Caco-2 (cell line): Measurements from ENCODE around the gene SVOP. TPM values are rescaled to one million over a fixed set of nuclear protein-coding genes. Genes with fewer than 3 reads are reported as not detected.

Experiments used
- BruUV-seq: library from RNA; stranded (reverse); fragments of 400-500 nt; replicated peaks from 2 replicates; lab custom pipeline; 2021; lab: Mats Ljungman, UMichigan
- CTCF ChIA-PET: fragments of 300-600 bp; sonication (Branson Sonifier 250); formaldehyde crosslinking; loops from one replicate; lab custom pipeline; 2022; ENCODE audit warnings: antibody characterized with exemption; lab: Charles Lee
- POLR2A ChIA-PET: fragments of 300-600 bp; sonication (Branson Sonifier 250); formaldehyde crosslinking; loops from one replicate; lab custom pipeline; 2022; ENCODE audit warnings: antibody characterized with exemption; lab: Charles Lee
- DNase-seq, 2 experiments: peaks; one replicate each; pipeline versions ENCODE4 v3.0.0 to v3.0.0-alpha.2; 2020 to 2022
- H3K27me3 ChIP-seq: replicated peaks from 2 replicates; pipeline ENCODE4 v1.6.0; 2011; ENCODE audit warnings: low read length; ENCODE audit not compliant: control insufficient read depth, insufficient read depth
- H3K36me3 ChIP-seq: 2 replicates; pipeline ENCODE4 v1.5.1; 2011; ENCODE audit warnings: low read length; ENCODE audit not compliant: control insufficient read depth, insufficient read depth
- H3K4me1 ChIP-seq: fragments of 250-450 bp; sonication (Bioruptor Pico); 2 replicates; pipeline ENCODE4 v1.5.1; 2020; ENCODE audit warnings: mild to moderate bottlenecking
- H3K4me3 ChIP-seq: 2 replicates; pipeline ENCODE4 v1.5.1; 2011; ENCODE audit warnings: low read depth, mild to moderate bottlenecking, control low read depth, low read length
- H3K9me3 ChIP-seq: fragments of 250-450 bp; sonication (Bioruptor Pico); 2 replicates; pipeline ENCODE4 v1.5.1; 2020; ENCODE audit warnings: mild to moderate bottlenecking, moderate library complexity
- H3K27ac Mint-ChIP-seq: one replicate; pipeline ENCODE4 v1.8.0; 2022; ENCODE audit warnings: mixed read lengths; ENCODE audit not compliant: unreplicated experiment
- H3K27me3 Mint-ChIP-seq: one replicate; pipeline ENCODE4 v1.8.0; 2022; ENCODE audit warnings: mixed read lengths; ENCODE audit not compliant: insufficient read depth, unreplicated experiment
- H3K36me3 Mint-ChIP-seq: one replicate; pipeline ENCODE4 v1.8.0; 2022; ENCODE audit warnings: mild to moderate bottlenecking, mixed read lengths; ENCODE audit not compliant: insufficient read depth, unreplicated experiment
- H3K4me1 Mint-ChIP-seq: one replicate; pipeline ENCODE4 v1.8.0; 2022; ENCODE audit warnings: low read depth, mixed read lengths; ENCODE audit not compliant: unreplicated experiment
- H3K4me3 Mint-ChIP-seq: one replicate; pipeline ENCODE4 v1.8.0; 2022; ENCODE audit warnings: mild to moderate bottlenecking, moderate library complexity, mixed read lengths; ENCODE audit not compliant: unreplicated experiment
- H3K9me3 Mint-ChIP-seq: one replicate; pipeline ENCODE4 v1.8.0; 2022; ENCODE audit warnings: mixed read lengths; ENCODE audit not compliant: unreplicated experiment
- CTCF ChIP-seq, 2 experiments: fragments of 200-600 bp in 1 of 2; IDR thresholded peaks; 1 replicate in 1 of 2; 2 replicates in 1 of 2; pipeline versions ENCODE4 v1.5.1 to v1.8.0; 2011 to 2022; ENCODE audit warnings: antibody characterized with exemption in 1 of 2, control low read depth in 1 of 2, inconsistent platforms in 1 of 2, low read depth in 1 of 2, low read length in 1 of 2, mild to moderate bottlenecking in 1 of 2, moderate library complexity in 1 of 2; ENCODE audit not compliant: insufficient read depth in 1 of 2, severe bottlenecking in 1 of 2, unreplicated experiment in 1 of 2
- intact Hi-C: fragments of 100-400 bp; cut with micrococcal nuclease; formaldehyde crosslinking; loops from one replicate; pipeline ENCODE4 v1.10.0; 2022; ENCODE audit not compliant: unreplicated experiment
- total RNA-seq: library from RNA; stranded (reverse); gene quantifications from 2 replicates; pipeline ENCODE4 v1.2.3, GENCODE V29; 2022

Gene SVOP
- total RNA-seq, 1 experiment from 2014 or later: 0.09 TPM

GRCh38 chr12:108938247-108938924 lies 82.5 kb downstream of the SVOP start:
- CTCF ChIA-PET: no interaction called here
- BruUV-seq: no TSS peak
- Histone ChIP-seq H3K27me3 (no peaks in the 10 kb centered on the region), H3K9me3 (no peaks in the 10 kb centered on the region), H3K36me3 (no peaks in the 10 kb centered on the region), H3K4me1 (peaks cover 8% of the 10 kb centered on the region), H3K4me3 (no peak overlapping the region)
- TF ChIP-seq CTCF (IDR thresholded peaks at IDR 0.05; ENCODE audit: insufficient read depth in 1 of 2, low read depth in 1 of 2, low read length in 1 of 2, severe bottlenecking in 1 of 2, unreplicated experiment in 1 of 2): no peak
- Mint-ChIP-seq H3K9me3 (no peaks in the 10 kb centered on the region), H3K4me3 (no peak overlapping the region), H3K4me1 (peaks cover 8% of the 10 kb centered on the region), H3K27me3 (no peaks in the 10 kb centered on the region), H3K36me3 (no peaks in the 10 kb centered on the region), H3K27ac (no peak overlapping the region)
- no peak for DNase-seq
- POLR2A ChIA-PET: no interaction called here
- intact Hi-C loops: no loop called here

GRCh38 chr12:108935159-108935763 lies 85.6 kb downstream of the SVOP start:
- no peaks in the 10 kb centered on the region for H3K27me3 Mint-ChIP-seq
- H3K4me1 Mint-ChIP-seq: peaks cover 9% of the 10 kb centered on the region
- H3K9me3 Mint-ChIP-seq: no peaks in the 10 kb centered on the region
- no peaks in the 10 kb centered on the region for H3K27me3 ChIP-seq
- DNase-seq: no peak
- no peak overlapping the region for H3K4me3 Mint-ChIP-seq
- POLR2A ChIA-PET: no interaction called here
- no peaks in the 10 kb centered on the region for H3K36me3 ChIP-seq
- no peak for TF ChIP-seq CTCF (IDR thresholded peaks at IDR 0.05; ENCODE audit: insufficient read depth in 1 of 2, low read depth in 1 of 2, low read length in 1 of 2, severe bottlenecking in 1 of 2, unreplicated experiment in 1 of 2)
- no peak overlapping the region for H3K4me3 ChIP-seq
- H3K27ac Mint-ChIP-seq: no peak overlapping the region
- CTCF ChIA-PET: no interaction called here
- H3K9me3 ChIP-seq: no peaks in the 10 kb centered on the region
- no TSS peak for BruUV-seq
- peaks cover 20% of the 10 kb centered on the region for H3K4me1 ChIP-seq
- H3K36me3 Mint-ChIP-seq: no peaks in the 10 kb centered on the region
- intact Hi-C loops: no loop called here

GRCh38 chr12:108933949-108934348 lies 86.9 kb downstream of the SVOP start:
- Mint-ChIP-seq H3K9me3 (no peaks in the 10 kb centered on the region), H3K27me3 (no peaks in the 10 kb centered on the region), H3K4me1 (peaks cover 21% of the 10 kb centered on the region), H3K36me3 (no peaks in the 10 kb centered on the region), H3K4me3 (no peak overlapping the region), H3K27ac (no peak overlapping the region)
- ChIA-PET CTCF (no interaction called here), POLR2A (no interaction called here)
- BruUV-seq: no TSS peak
- Histone ChIP-seq H3K4me3 (no peak overlapping the region), H3K27me3 (no peaks in the 10 kb centered on the region), H3K36me3 (no peaks in the 10 kb centered on the region), H3K4me1 (peaks cover 20% of the 10 kb centered on the region), H3K9me3 (no peaks in the 10 kb centered on the region)
- no peak for TF ChIP-seq CTCF (IDR thresholded peaks at IDR 0.05; ENCODE audit: insufficient read depth in 1 of 2, low read depth in 1 of 2, low read length in 1 of 2, severe bottlenecking in 1 of 2, unreplicated experiment in 1 of 2)
- intact Hi-C loops: no loop called here
- no peak for DNase-seq
